ENCODE measurements around the gene LRRN3.

GRCh38 chr7:111067682-111068081 is 23.2 kb upstream of the LRRN3 start:
- TF ChIP-seq CBX8 (IDR thresholded peaks at IDR 0.05) (no peak), CHD2 (IDR thresholded peaks at IDR 0.05; ENCODE audit: low read length, partially characterized antibody) (no peak), NR3C1 (IDR thresholded peaks at IDR 0.05) (no peak), CEBPB (IDR thresholded peaks at IDR 0.05) (no peak), CTCF (IDR thresholded peaks at IDR 0.05) (no peak), NFE2L2 (conservative IDR thresholded peaks at IDR 0.05; ENCODE audit: low read length) (no peak), EP300 (IDR thresholded peaks at IDR 0.05) (no peak), ESRRA (IDR thresholded peaks at IDR 0.05; ENCODE audit: borderline replicate concordance, low read length) (no peak), RAD21 (conservative IDR thresholded peaks at IDR 0.05 in 1 of 2, IDR thresholded peaks at IDR 0.05 in 1 of 2) (no peak), RNF2 (IDR thresholded peaks at IDR 0.05; ENCODE audit: borderline replicate concordance, low read depth) (no peak), JUN (IDR thresholded peaks at IDR 0.05) (no peak)
